K562 (cell line): ENCODE measurements around the gene PTPMT1. TPM values are rescaled to one million over a fixed set of nuclear protein-coding genes. Genes with fewer than 3 reads are reported as not detected.
A peak's percentile ranks its signal among the peaks of the same experiment; 100 is the strongest.

Source experiments
- ESRRA ChIP-seq: fragments of 450-650 bp; IDR thresholded peaks from 2 replicates; pipeline ENCODE4 v1.6.1; 2014; ENCODE audit warnings: low read depth, mild to moderate bottlenecking, moderate library complexity, borderline replicate concordance
- FOXJ3 ChIP-seq: sonication (generic); formaldehyde crosslinking; IDR thresholded peaks from 2 replicates; pipeline ENCODE4 v1.4.0; 2020; ENCODE audit warnings: mild to moderate bottlenecking, missing genetic modification reagents
- FUS ChIP-seq: fragments of 200-400 bp; formaldehyde crosslinking; optimal IDR thresholded peaks from 2 replicates; pipeline ENCODE3; 2017; ENCODE audit warnings: low read depth, low read length
- GABPA ChIP-seq: fragments of 200-800 bp; sonication (Bioruptor generic); conservative IDR thresholded peaks from 2 replicates; pipeline ENCODE4 v1.6.1; 2016; ENCODE audit warnings: low read depth, missing genetic modification characterization, missing compliant biosample characterization
- HMGN3 ChIP-seq: IDR thresholded peaks from 2 replicates; pipeline ENCODE4 v1.6.1; 2011; ENCODE audit warnings: borderline replicate concordance, low read depth, mild to moderate bottlenecking, mixed read lengths, low read length; ENCODE audit not compliant: insufficient read length; ENCODE audit errors: extremely low read depth
- HMGXB4 ChIP-seq: sonication (generic); formaldehyde crosslinking; IDR thresholded peaks from 2 replicates; pipeline ENCODE4 v1.8.1; 2023; ENCODE audit warnings: mild to moderate bottlenecking, missing genetic modification reagents
- PREB ChIP-seq: sonication (generic); formaldehyde crosslinking; IDR thresholded peaks from 2 replicates; pipeline ENCODE4 v1.8.1; 2023; ENCODE audit warnings: mild to moderate bottlenecking, missing genetic modification reagents
- PURB ChIP-seq: sonication (generic); formaldehyde crosslinking; IDR thresholded peaks from 2 replicates; pipeline ENCODE4 v1.9.0; 2021; ENCODE audit warnings: low read depth, mild to moderate bottlenecking, missing genetic modification reagents
- RBM25 ChIP-seq: fragments of 200-400 bp; formaldehyde crosslinking; IDR thresholded peaks from 2 replicates; pipeline ENCODE4 v1.6.1; 2018; ENCODE audit warnings: low read length, low read depth, moderate library complexity; ENCODE audit not compliant: severe bottlenecking
- SOX6 ChIP-seq: fragments of 450-650 bp; IDR thresholded peaks from 2 replicates; pipeline ENCODE4 v1.6.1; 2014; ENCODE audit warnings: mild to moderate bottlenecking
- SRSF9 ChIP-seq: fragments of 200-400 bp; formaldehyde crosslinking; IDR thresholded peaks from 2 replicates; pipeline ENCODE4 v1.6.1; 2017; ENCODE audit warnings: low read depth, low read length, borderline replicate concordance
- ZBTB11 ChIP-seq, 3 experiments: fragments of 200-800 bp in 1 of 3; fragments of 250-450 bp in 1 of 3; fragments of 450-650 bp in 1 of 3; sonication (Bioruptor Pico) in 1 of 3; sonication (Bioruptor generic) in 1 of 3; formaldehyde crosslinking in 1 of 3; IDR thresholded peaks; 2 replicates each; pipeline versions ENCODE4 v1.6.1 to v1.8.0; 2016 to 2022; ENCODE audit warnings: mild to moderate bottlenecking in 2 of 3, missing genetic modification characterization in 2 of 3, missing compliant biosample characterization in 1 of 3, moderate library complexity in 1 of 3
- ZNF175 ChIP-seq: fragments of 200-800 bp; sonication (Bioruptor generic); IDR thresholded peaks from 2 replicates; pipeline ENCODE4 v1.6.1; 2016; ENCODE audit warnings: low read depth, mild to moderate bottlenecking, missing genetic modification characterization, missing compliant biosample characterization
- polyA plus RNA-seq, 8 experiments: library from polyadenylated mRNA; depleted of rRNA in 4 of 8; stranded (reverse) in 5 of 8; unstranded in 3 of 8; fragments of >200 nt; fragmentation: Nextera tagmentation in 2 of 8; fragmentation: Illumina TruSeq in 1 of 8; extraction: Ambion mirVana in 2 of 8; extraction: Trizol in 1 of 8; gene quantifications; 2 replicates each; pipeline versions ENCODE4 v1.2.1 to v1.2.3, GENCODE V29; 2011 to 2014; ENCODE audit warnings: inconsistent platforms in 1 of 8, missing spikeins in 1 of 8
- total RNA-seq, 7 experiments: library from RNA; depleted of rRNA in 6 of 7; stranded (reverse); fragments of >200 nt in 6 of 7; fragmentation: Illumina TruSeq in 2 of 7; extraction: Trizol in 2 of 7; gene quantifications; 2 replicates each; pipeline versions ENCODE4 v1.2.1 to v1.2.3, GENCODE V29; 2011 to 2021; ENCODE audit warnings: low replicate concordance in 1 of 7

Gene PTPMT1
- total and polyA plus RNA-seq, 9 of the 15 experiments (the other 6 are each of a cell fraction or from before 2014, with no cell fraction given) = 10.4 to 140 (median 67.2) TPM

GRCh38 chr11:47605921-47606320 lies 40.5 kb downstream of the PTPMT1 start (continued):
- TF ChIP-seq FOXJ3 (CRISPR knock-in tag) (no peak), SRSF9 (no peak), GABPA (tag) (no peak), FUS (no peak), ZNF175 (CRISPR knock-in tag) (no peak), SOX6 (peak; percentile 72; the same call in 1 of the 2 replicates), HMGN3 (no peak), HMGXB4 (CRISPR knock-in tag) (no peak), RBM25 (no peak), PURB (no peak), ZBTB11 (CRISPR knock-in tag; IDR thresholded peaks at IDR 0.05) (no peak), PREB (CRISPR knock-in tag) (no peak), ESRRA (peak; percentile 51; the same call in 1 of the 2 replicates)
